Germinal center (tissue), 1 donor: ENCODE data around the gene ABCC4.

Experiments used
- DNase-seq: peaks from one replicate; pipeline ENCODE4 v3.0.0; 2012; ENCODE audit warnings: mixed read lengths, low spot score

The ABCC4 gene

GRCh38 chr13:95154413-95154886 is 146.8 kb downstream of the ABCC4 start:
- no peak for DNase-seq

- DNase-seq, result no peak
Measured at GRCh38 chr13:95153647-95154412, 147.4 kb downstream of the ABCC4 start.

- no peak for DNase-seq
Measured at GRCh38 chr13:95151942-95152587, 149.2 kb downstream of the ABCC4 start.

GRCh38 chr13:95150555-95150954 is 150.7 kb downstream of the ABCC4 start:
- DNase-seq, result no peak

GRCh38 chr13:95146486-95146885 is 154.8 kb downstream of the ABCC4 start:
- DNase-seq, result no peak

- no peak for DNase-seq
Measured at GRCh38 chr13:95145587-95145986, 155.7 kb downstream of the ABCC4 start.

- DNase-seq, result no peak
Measured at GRCh38 chr13:95140502-95140901, 160.7 kb downstream of the ABCC4 start.

GRCh38 chr13:95138876-95139585 is 162.2 kb downstream of the ABCC4 start:
- DNase-seq, result no peak

GRCh38 chr13:95137096-95137495 is 164.2 kb downstream of the ABCC4 start:
- DNase-seq, result no peak

- no peak for DNase-seq
Measured at GRCh38 chr13:95136638-95137037, 164.6 kb downstream of the ABCC4 start.

GRCh38 chr13:95133498-95133897 is 167.8 kb downstream of the ABCC4 start:
- no peak for DNase-seq

GRCh38 chr13:95129004-95129403 is 172.2 kb downstream of the ABCC4 start:
- no peak for DNase-seq

- no peak for DNase-seq
Measured at GRCh38 chr13:95128045-95128643, 173.1 kb downstream of the ABCC4 start.

- no peak for DNase-seq
Measured at GRCh38 chr13:95124959-95125358, 176.3 kb downstream of the ABCC4 start.

GRCh38 chr13:95123726-95124125 is 177.5 kb downstream of the ABCC4 start:
- no peak for DNase-seq

- no peak for DNase-seq
Measured at GRCh38 chr13:95122063-95122462, 179.2 kb downstream of the ABCC4 start.

- no peak for DNase-seq
Measured at GRCh38 chr13:95121516-95121915, 179.7 kb downstream of the ABCC4 start.

GRCh38 chr13:95120650-95121049 is 180.6 kb downstream of the ABCC4 start:
- no peak for DNase-seq

GRCh38 chr13:95118541-95119324 is 182.5 kb downstream of the ABCC4 start:
- DNase-seq, result no peak

GRCh38 chr13:95117092-95117491 is 184.2 kb downstream of the ABCC4 start:
- no peak for DNase-seq

GRCh38 chr13:95115525-95115924 is 185.7 kb downstream of the ABCC4 start:
- DNase-seq, result no peak

- no peak for DNase-seq
Measured at GRCh38 chr13:95113601-95114000, 187.7 kb downstream of the ABCC4 start.
